ENCODE measurements around the gene ADAM19.

ADAM19 gene

GRCh38 chr5:157561110-157561509, 14.5 kb downstream of the ADAM19 start:
- peak; percentile 46 for DNase-seq

DNA sequence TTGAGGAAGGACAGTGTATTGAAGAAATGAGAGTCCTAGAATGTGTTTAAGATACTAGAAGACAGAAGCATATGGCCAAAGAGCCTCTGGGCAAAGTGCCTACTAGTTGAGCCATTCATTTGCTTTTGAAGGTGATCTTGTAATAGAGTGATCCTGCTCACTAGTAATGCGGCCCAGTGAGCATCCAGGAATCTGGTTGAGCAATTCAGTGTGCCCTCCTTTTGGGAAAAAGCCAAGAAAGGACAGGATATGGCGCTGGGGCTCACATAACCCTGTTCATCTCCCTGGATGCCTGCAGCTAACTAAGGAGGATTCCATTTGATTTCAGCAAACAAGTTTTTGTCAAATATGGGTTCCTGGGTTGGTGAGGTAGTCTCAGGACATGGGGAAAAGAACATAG, 16.3 kb downstream of the ADAM19 start:
- DNase-seq, result no peak

- DNase-seq, result no peak
These were observed 16.9 kb downstream of the ADAM19 start for GRCh38 chr5:157558681-157559080.

GRCh38 chr5:157558041-157558595, 17.5 kb downstream of the ADAM19 start:
- peak; percentile 37 for DNase-seq

- no peak for DNase-seq
These were observed 18.8 kb downstream of the ADAM19 start for GRCh38 chr5:157556615-157557418.

GRCh38 chr5:157555037-157555640, 20.4 kb downstream of the ADAM19 start:
- no peak for DNase-seq

- DNase-seq, result peak; percentile 39
These were observed 21.2 kb downstream of the ADAM19 start for GRCh38 chr5:157554179-157555036.

DNA sequence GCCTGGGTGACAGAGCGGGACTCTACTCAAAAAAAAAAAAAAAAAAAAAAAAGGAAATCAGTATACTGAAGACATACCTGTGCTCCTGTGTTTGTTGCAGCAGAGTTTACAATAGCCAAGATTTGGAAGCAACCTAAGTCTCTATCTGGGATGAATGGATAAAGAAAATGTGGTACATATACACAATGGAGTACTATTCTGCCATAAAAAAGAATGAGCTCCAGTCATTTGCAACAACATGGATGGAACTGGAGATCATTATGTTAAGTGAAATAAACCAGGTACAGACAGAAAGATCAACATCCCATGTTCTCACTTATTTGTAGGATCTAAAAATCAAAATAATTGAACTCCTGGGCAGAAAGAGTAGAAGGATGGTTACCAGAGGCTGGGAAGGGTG, 22.9 kb downstream of the ADAM19 start:
- no peak for DNase-seq

- DNase-seq, result no peak
These were observed 24.9 kb downstream of the ADAM19 start for GRCh38 chr5:157550663-157551062.

DNA sequence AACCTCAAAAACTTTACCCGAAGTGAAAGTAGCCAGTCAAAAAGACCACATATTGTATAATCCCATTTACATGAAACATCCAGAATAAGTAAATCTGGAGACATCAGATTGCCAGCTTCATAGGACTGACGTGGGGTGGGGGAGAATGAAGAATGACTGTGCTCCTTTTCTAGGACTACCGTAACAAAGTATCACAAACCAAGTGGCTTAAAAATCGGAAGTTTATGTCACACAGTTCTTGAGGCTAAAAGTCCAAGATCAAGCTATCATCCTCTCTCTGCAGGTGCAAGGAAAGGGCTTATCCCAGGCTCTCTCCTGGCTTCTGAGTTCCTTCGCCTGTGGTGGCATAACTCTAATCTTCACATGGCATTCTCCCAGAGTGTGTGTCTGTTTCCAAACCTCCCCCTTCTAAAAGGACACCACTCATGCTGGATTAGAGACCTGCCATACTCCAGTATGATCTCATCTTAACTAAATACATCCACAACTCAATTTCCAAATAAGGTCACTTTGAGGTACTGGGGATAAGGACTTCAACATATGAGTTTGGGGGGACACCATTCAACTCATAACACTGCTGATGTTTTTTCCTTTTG, 25.5 kb downstream of the ADAM19 start:
- no peak for DNase-seq

DNA sequence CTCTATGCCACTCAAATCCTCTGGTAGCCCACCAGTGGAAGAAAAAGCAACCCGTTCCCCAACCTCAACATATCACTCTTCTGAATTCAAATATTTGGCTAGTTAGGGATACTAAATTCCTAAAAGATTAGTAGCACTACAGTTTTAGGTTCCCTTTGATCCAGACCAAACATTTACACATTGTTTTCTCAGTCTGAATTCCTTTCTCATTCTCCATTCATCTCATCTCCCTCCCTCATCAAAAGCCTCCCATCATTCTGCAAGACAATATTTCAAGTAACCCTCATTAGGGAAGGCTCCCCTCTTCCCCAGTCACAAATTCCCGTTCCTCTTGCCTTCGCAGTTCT, 26.3 kb downstream of the ADAM19 start:
- no peak for DNase-seq

DNA sequence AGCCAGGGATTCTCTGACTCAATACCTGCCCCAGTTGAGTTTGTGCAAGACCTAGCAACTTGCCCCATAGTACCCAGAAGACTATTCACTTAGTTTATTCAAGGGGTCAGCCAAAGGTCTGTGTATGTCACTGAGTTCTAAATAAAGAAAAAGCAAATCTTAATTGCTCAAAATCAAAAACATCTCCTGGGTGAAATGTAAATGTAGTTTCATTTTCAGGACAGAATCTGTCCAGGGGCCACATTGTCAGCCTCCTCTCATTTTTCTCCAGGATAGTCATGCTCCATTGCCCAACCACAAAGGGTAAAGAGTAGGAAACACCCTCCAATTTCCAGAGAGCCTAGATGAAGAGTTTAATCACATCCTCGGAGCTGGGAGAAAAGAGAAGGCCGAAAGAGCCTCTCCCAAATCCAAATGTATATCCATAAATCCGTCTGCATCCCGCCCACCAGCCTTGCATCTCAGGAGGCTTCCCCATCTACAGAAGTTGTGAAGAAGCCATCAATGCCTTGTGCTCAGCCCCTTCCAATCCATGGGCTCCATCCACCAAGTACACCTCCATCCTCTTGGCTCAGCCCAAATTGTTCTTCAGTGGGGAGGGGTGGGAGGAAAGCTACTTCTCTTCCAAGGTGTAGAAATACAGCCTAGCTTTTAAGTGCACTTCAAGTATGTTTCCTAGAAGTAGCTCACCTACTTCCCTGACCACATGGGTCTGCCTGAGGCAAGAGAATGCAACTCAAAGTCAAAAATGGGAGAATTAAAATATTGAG, 26.9 kb downstream of the ADAM19 start:
- no peak for DNase-seq

DNA sequence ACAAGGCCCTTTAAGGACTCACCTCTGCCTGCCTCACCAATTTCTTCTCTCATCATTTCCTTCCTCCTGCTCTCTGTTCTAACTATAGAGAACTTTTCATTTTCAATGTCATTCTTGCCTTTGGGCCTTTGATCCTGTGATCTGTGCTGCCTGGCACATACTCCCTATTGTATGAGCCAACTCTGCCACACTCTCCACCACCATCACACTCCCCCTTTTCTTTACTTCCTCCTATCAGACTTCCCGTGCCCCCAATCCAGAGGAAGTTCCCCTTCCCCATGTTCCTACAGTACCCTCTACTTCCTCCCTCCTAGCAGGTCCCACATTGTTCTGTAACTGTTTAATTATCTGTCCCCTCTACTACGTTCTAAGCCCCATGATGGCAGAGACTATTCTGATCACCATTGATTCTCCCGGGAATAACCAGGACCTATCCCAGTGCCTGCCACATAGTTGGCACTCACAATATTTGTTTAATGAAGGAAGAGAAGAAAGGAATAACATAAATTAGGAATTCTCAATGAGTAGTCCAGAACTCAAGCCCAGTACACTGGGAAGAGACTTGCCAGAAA, 27.5 kb downstream of the ADAM19 start:
- DNase-seq, result no peak

- peak; percentile 67 for DNase-seq
These were observed 29.0 kb downstream of the ADAM19 start for GRCh38 chr5:157546456-157547100.

GRCh38 chr5:157545610-157546310, 29.8 kb downstream of the ADAM19 start:
- no peak for DNase-seq

GRCh38 chr5:157544623-157544989, 31.0 kb downstream of the ADAM19 start:
- DNase-seq, result no peak

DNA sequence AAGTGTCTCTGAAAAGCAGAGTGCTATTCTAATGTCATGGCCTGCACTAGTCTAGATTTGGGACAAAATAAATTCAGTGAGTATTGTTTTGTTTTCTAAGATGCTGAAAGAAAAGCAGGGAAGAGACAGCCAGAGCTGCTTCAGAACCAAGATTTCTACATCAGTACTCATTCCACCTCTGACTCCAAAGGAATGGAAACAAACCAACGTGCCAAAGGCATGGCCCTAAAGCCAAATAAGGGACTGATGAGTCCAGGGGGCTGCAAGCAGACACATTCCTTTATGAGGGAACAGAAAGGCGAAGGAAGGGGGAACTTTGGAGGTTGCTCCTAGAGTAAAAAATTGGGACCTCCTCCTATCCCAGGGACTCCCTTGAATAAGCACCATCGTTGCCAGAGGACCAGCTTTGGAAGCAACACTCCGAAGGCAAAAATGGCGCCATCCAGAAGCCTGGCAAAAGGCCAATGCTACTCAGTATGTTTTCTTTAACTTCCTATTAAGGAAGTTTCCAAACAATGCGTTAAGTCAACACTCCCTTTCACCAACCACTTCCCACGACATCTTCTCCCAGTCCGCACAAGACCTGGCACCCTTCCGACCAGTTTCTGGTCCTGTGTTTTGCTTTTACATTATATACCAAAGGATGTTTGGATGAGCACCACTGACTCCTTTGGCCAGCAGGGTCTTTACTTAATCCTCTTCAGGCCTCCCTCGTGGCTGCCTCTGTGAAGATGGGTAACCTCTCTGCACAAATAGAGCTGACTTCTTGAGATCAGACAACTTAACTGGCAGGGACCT, 31.6 kb downstream of the ADAM19 start:
- DNase-seq, result no peak

GRCh38 chr5:157542282-157543000, 33.1 kb downstream of the ADAM19 start:
- DNase-seq, result no peak
